ENCODE results near the gene KCNC4. TPM values are rescaled to one million over a fixed set of nuclear protein-coding genes. Genes with fewer than 3 reads are reported as not detected.

KCNC4 gene
- polyA plus RNA-seq, 3 donors from 2014 or later: 0.18 to 0.48 (median 0.47) TPM

DNA sequence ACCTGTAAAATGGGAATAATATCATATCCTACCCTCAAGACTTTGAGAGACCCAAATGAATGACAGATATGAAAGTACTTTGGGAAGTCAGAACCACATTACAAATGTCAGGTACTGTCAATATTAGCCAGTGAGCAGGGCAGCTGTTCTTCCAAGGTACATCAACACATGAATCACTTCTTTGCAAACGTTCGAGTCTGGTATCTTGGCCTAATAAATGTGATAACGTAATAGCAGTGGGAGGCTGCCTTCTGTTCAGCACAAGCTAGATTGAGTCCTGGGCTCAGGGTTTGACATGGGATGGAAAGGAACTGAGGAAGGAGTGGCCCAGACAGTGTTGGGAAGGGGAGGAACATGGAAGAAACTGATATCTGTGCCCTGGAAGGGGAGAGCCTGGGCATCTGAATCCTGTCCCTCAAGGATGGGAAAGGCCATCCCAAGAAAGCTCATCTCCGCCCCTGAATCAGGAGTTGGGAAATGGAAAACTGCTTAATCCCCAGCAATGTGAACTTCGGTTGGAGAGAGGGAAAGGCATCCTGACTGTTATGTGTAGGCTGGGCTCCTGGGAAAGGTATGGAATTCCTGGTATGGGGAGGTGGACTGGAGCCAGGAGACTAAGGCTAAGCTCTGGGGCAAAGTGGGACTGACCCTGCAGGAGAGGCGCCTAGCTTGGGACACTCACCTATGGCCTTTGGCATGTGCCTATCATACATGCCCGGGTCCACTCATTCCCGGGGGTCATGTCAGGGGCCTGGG, 14.3 kb downstream of the KCNC4 start:
- H3K4me1 Mint-ChIP-seq: no peaks in the 10 kb centered on the region
- H3K36me3 Mint-ChIP-seq: no peaks in the 10 kb centered on the region
- H3K9me3 Mint-ChIP-seq: no peaks in the 10 kb centered on the region
- peaks cover 0 to 3% (median 0%) of the 10 kb centered on the region in 3 donors for H3K27me3 Mint-ChIP-seq (ENCODE audit: low read depth in 3 of 3)
- DNase-seq: no peak
- no peak overlapping the region for H3K27ac Mint-ChIP-seq
- no peak overlapping the region for H3K4me3 Mint-ChIP-seq

DNA sequence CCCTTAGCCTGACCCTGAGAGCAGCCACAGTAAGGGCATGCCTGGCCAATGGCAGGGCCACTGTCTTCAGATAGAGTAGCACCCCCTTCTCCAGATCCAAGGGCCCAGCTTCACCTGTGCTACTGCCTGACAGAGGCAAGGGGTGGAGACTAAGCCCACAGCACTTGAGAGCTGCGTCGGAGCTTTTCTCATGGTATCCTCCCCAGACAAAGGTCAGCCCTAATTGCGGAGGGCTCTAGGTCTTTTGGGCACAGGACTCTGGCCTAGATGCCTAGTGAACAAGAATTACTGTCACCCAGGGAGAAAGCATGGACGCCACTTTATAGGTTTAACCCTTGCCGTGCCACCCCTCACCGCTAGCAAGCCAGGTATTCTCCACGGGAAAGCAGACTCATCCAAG, 15.1 kb downstream of the KCNC4 start:
- DNase-seq: no peak
- Mint-ChIP-seq H3K27ac (no peak overlapping the region), H3K9me3 (no peaks in the 10 kb centered on the region), H3K36me3 (no peaks in the 10 kb centered on the region), H3K27me3 (ENCODE audit: low read depth in 3 of 3) (peaks cover 0 to 3% (median 0%) of the 10 kb centered on the region in 3 donors), H3K4me3 (no peak overlapping the region), H3K4me1 (no peaks in the 10 kb centered on the region)

DNA sequence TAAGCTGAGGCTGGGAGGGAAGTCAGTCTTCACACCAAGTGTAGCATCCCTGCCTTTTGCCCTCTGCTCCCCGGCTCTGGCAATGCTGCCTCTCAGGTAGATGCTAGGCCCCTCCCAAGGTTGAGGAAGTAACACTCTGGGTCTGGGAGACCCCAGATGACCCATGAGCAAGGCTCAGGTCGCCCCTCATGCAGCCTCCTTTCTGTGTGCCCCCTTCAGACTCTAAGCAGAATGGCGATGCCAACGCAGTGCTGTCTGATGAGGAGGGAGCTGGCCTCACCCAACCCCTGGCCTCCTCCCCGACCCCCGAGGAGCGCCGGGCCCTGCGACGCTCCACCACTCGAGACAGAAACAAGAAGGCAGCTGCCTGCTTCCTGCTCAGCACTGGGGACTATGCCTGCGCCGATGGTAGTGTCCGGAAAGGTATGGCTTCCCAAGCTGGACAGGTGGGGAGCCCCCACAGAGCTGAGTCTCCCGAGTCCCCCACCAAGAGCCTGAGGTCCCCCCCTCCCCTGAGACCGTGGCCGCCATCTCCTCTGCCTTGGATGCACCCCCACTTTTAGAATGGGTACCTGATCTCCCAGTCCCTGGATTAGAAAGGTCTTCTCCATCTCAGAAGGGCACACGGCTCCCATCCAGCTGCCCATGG, 15.8 kb downstream of the KCNC4 start:
- Mint-ChIP-seq H3K9me3 (no peaks in the 10 kb centered on the region), H3K27ac (no peak overlapping the region), H3K4me1 (no peaks in the 10 kb centered on the region), H3K4me3 (no peak overlapping the region), H3K36me3 (no peaks in the 10 kb centered on the region), H3K27me3 (ENCODE audit: low read depth in 3 of 3) (peaks cover 0 to 3% (median 0%) of the 10 kb centered on the region in 3 donors)
- no peak for DNase-seq

DNA sequence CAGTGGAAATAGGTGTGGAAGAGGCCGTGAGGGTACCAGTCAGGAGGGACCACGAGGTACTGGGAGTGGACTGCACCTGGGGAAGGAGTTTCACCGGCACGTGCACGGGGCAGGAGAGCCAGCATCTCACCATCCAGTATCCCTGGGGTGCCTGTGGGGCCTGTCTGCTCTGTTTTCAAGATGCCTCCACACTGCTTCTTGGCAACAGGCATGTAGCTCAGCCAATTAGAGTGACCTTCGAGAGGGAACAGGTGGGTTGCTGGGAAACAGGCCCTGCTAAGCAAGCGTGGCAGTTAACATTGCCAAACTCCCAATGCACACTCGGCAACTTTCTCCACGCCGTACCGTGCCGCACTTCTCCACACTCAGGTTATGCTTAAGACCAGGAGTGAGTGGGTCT, 17.7 kb downstream of the KCNC4 start:
- no peaks in the 10 kb centered on the region for H3K9me3 Mint-ChIP-seq
- no peaks in the 10 kb centered on the region for H3K36me3 Mint-ChIP-seq
- DNase-seq: no peak
- peaks cover 0 to 3% (median 0%) of the 10 kb centered on the region in 3 donors for H3K27me3 Mint-ChIP-seq (ENCODE audit: low read depth in 3 of 3)
- no peak overlapping the region for H3K27ac Mint-ChIP-seq
- no peak overlapping the region for H3K4me3 Mint-ChIP-seq
- H3K4me1 Mint-ChIP-seq: no peaks in the 10 kb centered on the region

DNA sequence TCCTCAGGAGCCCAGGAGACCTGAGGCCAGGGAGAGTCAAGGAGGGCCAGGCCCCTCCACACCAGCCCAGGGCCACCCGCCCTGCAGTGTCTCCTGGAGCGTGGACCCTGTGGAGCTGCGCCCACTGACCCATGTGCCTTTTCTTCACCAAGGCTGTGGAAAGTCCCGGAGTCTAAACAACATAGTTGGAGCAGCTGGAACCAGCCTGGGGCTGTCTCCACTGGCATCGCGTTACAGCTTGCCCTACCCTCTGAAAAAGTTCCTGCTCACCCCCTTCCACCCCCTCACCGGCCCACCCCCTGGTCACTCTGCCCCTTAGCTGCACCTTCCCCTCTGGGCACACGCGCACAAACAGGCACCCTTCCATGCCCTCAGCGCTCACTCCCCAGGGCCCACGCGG, 18.3 kb downstream of the KCNC4 start:
- Mint-ChIP-seq H3K27me3 (ENCODE audit: low read depth in 3 of 3) (peaks cover 0 to 1% (median 0%) of the 10 kb centered on the region in 3 donors), H3K4me3 (no peak overlapping the region), H3K4me1 (no peaks in the 10 kb centered on the region), H3K36me3 (no peaks in the 10 kb centered on the region), H3K27ac (no peak overlapping the region), H3K9me3 (no peaks in the 10 kb centered on the region)
- no peak for DNase-seq

DNA sequence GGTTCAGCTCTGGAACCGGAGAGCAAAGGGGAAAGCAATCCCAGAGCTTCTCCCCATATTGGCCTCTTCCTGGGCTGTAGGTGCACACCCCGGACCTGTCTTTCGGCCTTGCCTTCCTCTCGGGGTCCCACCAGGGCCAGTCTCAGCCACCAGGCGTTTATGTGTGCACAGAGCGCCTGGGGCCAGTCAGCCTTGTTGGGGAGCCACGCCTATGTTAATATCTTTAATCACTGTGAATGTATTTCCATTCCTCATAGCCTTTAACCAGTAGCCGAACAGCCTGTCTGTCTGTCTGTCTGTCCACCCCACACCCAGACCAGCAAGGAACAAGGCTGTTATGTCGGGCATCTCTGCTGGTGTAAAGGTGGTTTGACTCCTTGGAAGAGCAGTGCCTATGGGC, 18.8 kb downstream of the KCNC4 start:
- Mint-ChIP-seq H3K27me3 (ENCODE audit: low read depth in 3 of 3) (peaks cover 0 to 1% (median 0%) of the 10 kb centered on the region in 3 donors), H3K4me3 (no peak overlapping the region), H3K36me3 (no peaks in the 10 kb centered on the region), H3K27ac (no peak overlapping the region), H3K9me3 (no peaks in the 10 kb centered on the region), H3K4me1 (no peaks in the 10 kb centered on the region)
- DNase-seq: no peak

DNA sequence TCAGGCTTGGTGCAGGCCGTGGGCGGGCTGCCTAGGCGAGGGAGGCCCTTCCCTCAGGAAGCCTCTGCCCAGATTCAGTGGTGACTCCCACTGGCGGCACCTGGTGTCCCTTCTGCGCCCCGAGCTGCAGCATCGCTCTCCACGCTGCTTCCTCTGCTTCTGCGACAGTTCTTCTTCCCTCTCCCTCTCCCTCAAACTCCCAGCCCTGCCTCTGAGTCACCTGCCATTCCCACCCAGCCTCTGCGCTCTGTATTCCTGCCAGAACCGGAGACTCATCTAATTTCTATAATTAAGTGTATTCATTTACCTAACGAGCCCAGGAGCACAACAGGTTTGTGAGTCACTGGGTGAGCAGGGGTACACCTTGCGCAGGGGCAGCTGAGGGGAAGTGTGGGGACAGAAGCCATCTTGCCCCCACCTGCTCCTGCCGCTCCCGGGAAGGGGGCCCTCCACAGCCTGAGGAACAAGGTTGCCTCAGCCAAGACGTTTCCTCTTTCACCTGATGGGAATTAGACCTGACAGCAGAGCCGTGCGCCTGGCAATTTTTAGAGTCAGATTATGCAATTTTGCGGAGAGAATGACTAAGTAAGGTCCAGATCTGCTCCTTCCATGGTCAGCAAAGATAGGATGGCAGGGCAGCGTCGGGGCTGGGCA, 19.4 kb downstream of the KCNC4 start:
- Mint-ChIP-seq H3K4me1 (no peaks in the 10 kb centered on the region), H3K4me3 (no peak overlapping the region), H3K27ac (no peak overlapping the region), H3K27me3 (ENCODE audit: low read depth in 3 of 3) (peaks cover 0 to 1% (median 0%) of the 10 kb centered on the region in 3 donors), H3K36me3 (no peaks in the 10 kb centered on the region), H3K9me3 (no peaks in the 10 kb centered on the region)
- DNase-seq: no peak

DNA sequence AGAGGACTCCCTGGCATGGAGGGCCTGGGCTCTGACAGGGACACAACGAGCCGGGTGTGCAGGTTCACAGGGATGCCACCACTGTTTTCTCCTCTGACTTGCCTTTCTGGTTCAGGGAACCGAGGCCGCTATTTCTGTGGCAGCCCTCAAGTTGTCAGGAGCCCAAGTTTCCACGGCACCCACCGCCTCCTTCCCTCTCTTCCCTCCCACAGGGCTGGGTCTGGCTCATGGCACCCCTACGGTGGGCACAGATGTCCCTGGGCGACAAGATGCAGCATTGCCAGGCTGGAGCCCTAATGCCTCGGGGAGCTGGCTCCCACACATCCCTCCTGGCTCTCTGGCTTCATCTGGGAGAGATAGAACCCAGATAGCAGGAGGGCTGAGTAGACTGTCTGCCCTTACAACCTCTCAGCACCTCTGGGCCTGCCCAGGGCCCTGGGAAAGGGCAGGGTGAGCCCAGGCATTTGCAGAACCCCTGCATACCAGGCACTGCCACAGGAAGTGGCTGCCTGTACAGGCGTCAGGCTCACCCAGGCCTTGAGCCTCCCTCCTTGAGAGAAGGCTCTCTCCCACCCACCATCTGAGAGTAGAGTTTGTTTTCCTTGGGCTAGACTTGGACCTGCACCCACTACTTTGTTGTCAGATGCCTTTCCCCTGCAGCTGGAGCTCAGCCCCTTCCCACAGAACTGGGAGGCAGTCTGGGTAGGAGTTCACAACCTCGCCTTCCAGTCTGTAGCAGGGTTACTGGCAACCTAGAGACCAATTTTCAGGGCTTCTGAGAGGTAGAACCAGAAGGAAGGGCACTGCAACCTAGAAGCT, 20.5 kb downstream of the KCNC4 start:
- H3K4me3 Mint-ChIP-seq: no peak overlapping the region
- H3K36me3 Mint-ChIP-seq: no peaks in the 10 kb centered on the region
- H3K27ac Mint-ChIP-seq: no peak overlapping the region
- H3K4me1 Mint-ChIP-seq: no peaks in the 10 kb centered on the region
- no peaks in the 10 kb centered on the region for H3K9me3 Mint-ChIP-seq
- DNase-seq: no peak
- peaks cover 0 to 1% (median 0%) of the 10 kb centered on the region in 3 donors for H3K27me3 Mint-ChIP-seq (ENCODE audit: low read depth in 3 of 3)

DNA sequence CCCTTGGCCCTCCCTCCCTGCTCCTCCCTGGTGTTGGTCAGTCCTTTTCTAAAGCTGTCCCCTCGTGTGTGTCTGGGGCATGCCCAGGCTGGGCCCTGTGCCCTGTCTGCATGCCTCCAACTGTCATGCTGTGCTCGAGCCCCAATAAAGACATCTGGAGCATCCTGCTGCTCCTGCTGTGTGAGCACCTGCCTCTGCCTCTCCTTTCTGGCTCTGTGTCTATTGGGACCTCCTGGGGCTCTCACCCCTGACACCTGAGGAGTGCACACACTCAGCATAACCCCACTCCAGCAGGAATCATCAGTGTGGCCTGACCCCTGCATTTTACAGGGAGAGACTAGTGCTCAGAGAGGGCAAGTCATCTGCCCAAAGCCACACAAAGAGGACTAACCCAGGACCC, 23.7 kb downstream of the KCNC4 start:
- Mint-ChIP-seq H3K4me3 (no peak overlapping the region), H3K27ac (no peak overlapping the region), H3K4me1 (no peaks in the 10 kb centered on the region), H3K9me3 (no peaks in the 10 kb centered on the region), H3K36me3 (no peaks in the 10 kb centered on the region), H3K27me3 (ENCODE audit: low read depth in 3 of 3) (peaks cover 0 to 2% (median 1%) of the 10 kb centered on the region in 3 donors)
- DNase-seq: no peak

DNA sequence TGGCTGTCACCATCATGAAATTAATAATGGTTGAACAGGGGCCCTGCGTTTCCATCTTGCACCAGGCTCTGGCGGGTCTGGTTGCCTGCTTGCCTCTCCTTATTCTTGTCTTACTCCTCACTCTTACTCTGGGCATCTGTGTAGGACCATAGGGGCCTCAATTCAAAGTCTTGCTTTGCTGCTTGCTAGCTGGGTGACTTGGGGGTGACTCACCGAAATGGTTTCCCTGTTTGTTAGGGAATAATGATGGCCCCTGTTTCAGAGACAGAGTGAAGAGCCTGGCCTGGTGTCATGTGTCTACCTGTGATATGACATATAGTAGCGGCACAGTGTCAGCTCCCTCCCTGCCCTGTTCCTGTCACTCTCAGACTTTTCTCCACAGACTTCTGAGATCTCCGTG, 24.6 kb downstream of the KCNC4 start:
- no peak for DNase-seq
- Mint-ChIP-seq H3K9me3 (no peaks in the 10 kb centered on the region), H3K27me3 (ENCODE audit: low read depth in 3 of 3) (peaks cover 0 to 3% (median 2%) of the 10 kb centered on the region in 3 donors), H3K36me3 (no peaks in the 10 kb centered on the region), H3K4me1 (no peaks in the 10 kb centered on the region), H3K27ac (no peak overlapping the region), H3K4me3 (no peak overlapping the region)

DNA sequence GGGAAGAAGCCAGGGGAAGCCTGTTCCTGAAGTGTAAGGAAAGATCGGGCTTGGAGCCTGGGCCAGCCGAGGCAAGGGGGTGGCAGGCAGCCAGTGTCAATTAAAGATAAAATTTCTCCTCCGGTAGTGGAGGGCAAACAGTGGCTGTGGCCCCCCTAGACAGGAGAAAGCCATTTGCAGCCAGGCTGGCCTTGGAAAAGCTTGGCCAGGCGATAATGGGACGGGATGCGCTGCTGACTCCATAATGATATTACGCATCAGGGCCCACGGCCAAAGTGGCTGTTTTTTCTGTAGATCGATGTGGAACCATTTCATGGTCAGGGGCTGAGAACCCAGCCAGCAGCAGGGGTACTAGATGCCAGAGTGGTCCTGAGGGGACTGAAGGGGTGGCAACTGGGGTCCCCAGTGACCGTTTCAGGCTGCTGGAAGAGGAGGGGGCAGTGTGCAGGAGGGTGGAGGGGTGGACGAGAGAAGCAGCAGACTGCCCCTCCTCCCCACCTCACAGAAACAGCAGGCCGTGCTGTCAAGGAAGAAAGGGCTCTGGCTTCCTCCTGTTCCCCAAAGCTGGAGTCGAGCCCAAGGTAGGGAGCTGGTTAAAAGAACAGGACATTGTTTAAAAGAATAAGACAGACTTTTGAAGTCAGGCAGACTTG, 25.2 kb downstream of the KCNC4 start:
- DNase-seq: no peak
- Mint-ChIP-seq H3K4me1 (no peaks in the 10 kb centered on the region), H3K27me3 (ENCODE audit: low read depth in 3 of 3) (peaks cover 0 to 4% (median 2%) of the 10 kb centered on the region in 3 donors), H3K36me3 (no peaks in the 10 kb centered on the region), H3K27ac (no peak overlapping the region), H3K9me3 (no peaks in the 10 kb centered on the region), H3K4me3 (no peak overlapping the region)

DNA sequence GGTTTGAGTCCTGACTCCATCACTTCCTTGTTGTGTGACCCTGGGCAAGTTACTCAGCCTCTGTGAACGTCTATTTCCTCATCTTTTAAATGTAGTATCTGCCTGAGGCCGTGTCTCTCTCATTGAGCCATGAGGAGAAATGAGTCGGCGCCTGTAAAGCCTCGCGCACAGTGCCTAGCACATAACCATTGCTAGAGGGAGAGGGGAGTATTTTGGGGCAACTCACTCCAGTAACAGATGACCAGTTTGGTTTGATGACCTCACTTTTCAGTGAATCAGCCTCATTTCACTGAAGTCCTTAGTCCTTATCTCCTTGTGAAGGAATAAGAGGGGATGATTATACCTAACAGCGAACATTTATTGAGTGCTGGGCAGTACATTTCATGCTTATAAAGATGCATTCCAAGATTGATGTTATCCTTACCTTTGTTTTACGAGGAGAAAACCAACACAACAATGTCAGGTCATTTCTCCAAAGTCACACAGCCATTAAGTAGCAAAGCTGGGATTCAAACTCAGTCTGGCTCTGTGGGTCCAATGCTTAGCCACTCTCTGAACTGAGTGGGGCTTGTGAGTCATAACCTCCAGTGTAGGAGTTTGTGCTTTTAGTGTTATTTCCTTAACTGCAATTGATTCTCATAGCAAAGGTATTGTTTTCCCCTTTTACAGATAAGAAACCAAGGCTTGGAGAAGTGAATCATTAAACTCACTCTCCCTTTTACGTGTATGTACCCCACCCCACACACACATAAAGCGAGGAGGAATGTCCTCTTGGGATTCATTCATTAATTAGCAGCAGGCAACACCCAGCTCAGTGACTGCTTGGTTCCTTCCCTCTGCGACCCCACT, 25.9 kb downstream of the KCNC4 start:
- Mint-ChIP-seq H3K9me3 (no peaks in the 10 kb centered on the region), H3K36me3 (no peaks in the 10 kb centered on the region), H3K4me1 (no peaks in the 10 kb centered on the region), H3K27me3 (ENCODE audit: low read depth in 3 of 3) (peaks cover 0 to 4% (median 2%) of the 10 kb centered on the region in 3 donors), H3K27ac (no peak overlapping the region), H3K4me3 (no peak overlapping the region)
- no peak for DNase-seq
